D721Med (cell line): ENCODE results near the gene MAD1L1.

Experiments used
- DNase-seq: peaks from one replicate; pipeline ENCODE4 v3.0.0; 2011; ENCODE audit warnings: low spot score; ENCODE audit not compliant: insufficient read length
- FAIRE-seq: peaks from 2 replicates; lab custom pipeline; 2011; peaks lifted over from hg19 to GRCh38; lab: Jason Lieb, UNC
- CTCF ChIP-seq: IDR thresholded peaks from 2 replicates; pipeline ENCODE4 v1.5.1; 2012; ENCODE audit warnings: mild to moderate bottlenecking, control low read depth; ENCODE audit not compliant: insufficient read depth; ENCODE audit errors: missing control alignments

Gene MAD1L1

GRCh38 chr7:1850111-1850975 is 382.4 kb downstream of the MAD1L1 start:
- no peak for FAIRE-seq
- TF ChIP-seq CTCF, result no peak
- no peak for DNase-seq

- FAIRE-seq (no peak), DNase-seq (no peak)
- no peak for TF ChIP-seq CTCF
These were observed 383.2 kb downstream of the MAD1L1 start for GRCh38 chr7:1849351-1850041.

- FAIRE-seq (no peak), DNase-seq (no peak)
- TF ChIP-seq CTCF, result no peak
These were observed 383.8 kb downstream of the MAD1L1 start for GRCh38 chr7:1848911-1849311.

GRCh38 chr7:1848013-1848640 is 384.6 kb downstream of the MAD1L1 start:
- no peak for FAIRE-seq
- DNase-seq, result no peak
- TF ChIP-seq CTCF, result no peak

GRCh38 chr7:1847260-1848001 is 385.3 kb downstream of the MAD1L1 start:
- no peak for DNase-seq

More at GRCh38 chr7:1847260-1848001, 385.3 kb downstream of the MAD1L1 start:
- TF ChIP-seq CTCF, result no peak
- no peak for FAIRE-seq
